ENCODE results near the gene NUDCD2. TPM values are rescaled to one million over a fixed set of nuclear protein-coding genes. Genes with fewer than 3 reads are reported as not detected.

NUDCD2 gene
- total and polyA plus RNA-seq, 2 donors (not counting 1 experiment from before 2014, with no cell fraction given): 6.8 to 24.4 TPM

DNA sequence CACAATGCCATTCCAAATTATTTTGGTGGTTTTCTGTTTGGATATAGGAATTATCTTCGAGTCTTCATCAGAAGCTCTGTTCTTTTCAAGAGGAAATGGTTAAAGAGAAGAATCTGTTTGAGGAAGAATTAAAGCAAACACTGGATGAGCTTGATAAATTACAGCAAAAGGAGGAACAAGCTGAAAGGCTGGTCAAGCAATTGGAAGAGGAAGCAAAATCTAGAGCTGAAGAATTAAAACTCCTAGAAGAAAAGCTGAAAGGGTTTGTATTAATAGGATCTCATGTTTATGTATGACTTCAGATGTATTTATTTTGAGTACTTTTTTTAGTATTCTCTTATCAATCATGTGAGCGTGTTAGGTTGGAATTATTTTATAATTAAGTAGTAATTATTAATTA lies 15.5 kb upstream of the NUDCD2 start:
- Mint-ChIP-seq H3K4me3 (no peak overlapping the region), H3K27me3 (no peaks in the 10 kb centered on the region), H3K4me1 (no peaks in the 10 kb centered on the region), H3K9me3 (ENCODE audit: insufficient read depth) (peaks cover 3% of the 10 kb centered on the region), H3K27ac (no peak overlapping the region)
- ATAC-seq (ENCODE audit: low read depth) (no peak), DNase-seq (no peak)
- no peaks in the 10 kb centered on the region for H3K4me1 ChIP-seq (ENCODE audit: control insufficient read depth in 2 of 2, insufficient read depth in 2 of 2, low read length in 2 of 2)
- no peak overlapping the region for H2AFZ ChIP-seq (ENCODE audit: insufficient read depth, low read depth, low read length, poor library complexity, severe bottlenecking)
- no peak overlapping the region for H3K4me2 ChIP-seq (replicated peaks; ENCODE audit: low read depth, low read length, poor library complexity, severe bottlenecking)
- no peaks in the 10 kb centered on the region for H3K9me3 ChIP-seq (ENCODE audit: control extremely low read depth in 1 of 3, control insufficient read depth in 2 of 3, insufficient read depth in 1 of 3, low read length in 2 of 3)
- no peaks in the 10 kb centered on the region for H3K36me3 ChIP-seq (replicated peaks in 1 of 2; ENCODE audit: control extremely low read depth in 1 of 2, control insufficient read depth in 1 of 2, extremely low read depth in 1 of 2, insufficient read depth in 2 of 2, low read length in 1 of 2)
- TF ChIP-seq EZH2 (IDR thresholded peaks at IDR 0.05; ENCODE audit: borderline replicate concordance, insufficient read depth, low read depth, low read length, poor library complexity, severe bottlenecking): no peak
- TF ChIP-seq CTCF (IDR thresholded peaks at IDR 0.05): no peak
- no peak overlapping the region for H3K27ac ChIP-seq (ENCODE audit: low read length in 2 of 2)
- H3K79me2 ChIP-seq (ENCODE audit: control insufficient read depth, insufficient read depth, low read length): no peaks in the 10 kb centered on the region
- ChIA-PET CTCF (interaction anchor here (1.2 to 5.9 kb wide), 6 partner anchors 13 to 33 kb away, joined by 4 to 50 read pairs (median 7); partner anchors contain the start of genes HMMR and NUDCD2), POLR2A (no interaction called here)
- no peaks in the 10 kb centered on the region for H3K27me3 ChIP-seq (replicated peaks in 1 of 4; ENCODE audit: control extremely low read depth in 1 of 4, control insufficient read depth in 3 of 4, insufficient read depth in 4 of 4, low read length in 3 of 4)
- H3K9ac ChIP-seq (ENCODE audit: low read length): no peak overlapping the region
- 63% methylated on average over 1 of the region's 2 CpGs for WGBS (ENCODE audit: insufficient coverage)
- no peak overlapping the region for H3K4me3 ChIP-seq (ENCODE audit: control extremely low read depth in 1 of 5, extremely low read depth in 1 of 5, insufficient read depth in 1 of 5, low read depth in 2 of 5, low read length in 4 of 5)
- intact Hi-C loops (cut with micrococcal nuclease): loop anchor here (10.0 kb wide), 1 partner anchor 1029 kb away; no protein-coding TSS in a partner anchor
- H4K20me1 ChIP-seq (ENCODE audit: control insufficient read depth, insufficient read depth, low read length, poor library complexity, severe bottlenecking): no peaks in the 10 kb centered on the region

- Histone ChIP-seq H3K79me2 (ENCODE audit: control insufficient read depth, insufficient read depth, low read length) (no peaks in the 10 kb centered on the region), H3K9ac (ENCODE audit: low read length) (no peak overlapping the region), H3K36me3 (replicated peaks in 1 of 2; ENCODE audit: control extremely low read depth in 1 of 2, control insufficient read depth in 1 of 2, extremely low read depth in 1 of 2, insufficient read depth in 2 of 2, low read length in 1 of 2) (no peaks in the 10 kb centered on the region), H3K9me3 (ENCODE audit: control extremely low read depth in 1 of 3, control insufficient read depth in 2 of 3, insufficient read depth in 1 of 3, low read length in 2 of 3) (no peaks in the 10 kb centered on the region), H3K4me2 (replicated peaks; ENCODE audit: low read depth, low read length, poor library complexity, severe bottlenecking) (no peak overlapping the region), H3K4me3 (ENCODE audit: control extremely low read depth in 1 of 5, extremely low read depth in 1 of 5, insufficient read depth in 1 of 5, low read depth in 2 of 5, low read length in 4 of 5) (no peak overlapping the region), H3K27ac (ENCODE audit: low read length in 2 of 2) (no peak overlapping the region), H2AFZ (ENCODE audit: insufficient read depth, low read depth, low read length, poor library complexity, severe bottlenecking) (no peak overlapping the region), H4K20me1 (ENCODE audit: control insufficient read depth, insufficient read depth, low read length, poor library complexity, severe bottlenecking) (no peaks in the 10 kb centered on the region), H3K27me3 (replicated peaks in 1 of 4; ENCODE audit: control extremely low read depth in 1 of 4, control insufficient read depth in 3 of 4, insufficient read depth in 4 of 4, low read length in 3 of 4) (no peaks in the 10 kb centered on the region), H3K4me1 (ENCODE audit: control insufficient read depth in 2 of 2, insufficient read depth in 2 of 2, low read length in 2 of 2) (no peaks in the 10 kb centered on the region)
- peak; percentile 47 for DNase-seq
- ChIA-PET POLR2A (interaction anchor here (1.1 kb wide), 1 partner anchor 32 kb away, joined by 3 read pairs; the partner anchor contains the start of gene MAT2B), CTCF (interaction anchor here (0.6 to 5.9 kb wide), 12 partner anchors 9 to 95 kb away, joined by 3 to 50 read pairs (median 5); partner anchors contain the start of genes HMMR, MAT2B and NUDCD2)
- ATAC-seq (ENCODE audit: low read depth): peak; percentile 78
- Mint-ChIP-seq H3K27me3 (no peaks in the 10 kb centered on the region), H3K4me3 (no peak overlapping the region), H3K4me1 (no peaks in the 10 kb centered on the region), H3K9me3 (ENCODE audit: insufficient read depth) (peaks cover 3% of the 10 kb centered on the region), H3K27ac (no peak overlapping the region)
- intact Hi-C loops (cut with micrococcal nuclease): loop anchor here (1.0 to 10.0 kb wide), 2 partner anchors 30 to 1031 kb away; no protein-coding TSS in a partner anchor
- TF ChIP-seq CTCF (IDR thresholded peaks at IDR 0.05) (peak; percentile 69), EZH2 (IDR thresholded peaks at IDR 0.05; ENCODE audit: borderline replicate concordance, insufficient read depth, low read depth, low read length, poor library complexity, severe bottlenecking) (no peak)
- no CpG with 5 or more reads among the region's 3 CpGs for WGBS (ENCODE audit: insufficient coverage)
These were observed 13.8 kb upstream of the NUDCD2 start for GRCh38 chr5:163473635-163474243.

All from B cell (primary cell).